GM21723 (cell line): ENCODE data around the gene CRISPLD2.

ENCODE experiments used
- ATAC-seq: cut with Tn5 transposase; IDR thresholded peaks from one replicate; pipeline ENCODE4 v1.9.1; 2021; ENCODE audit warnings: mild to moderate bottlenecking, moderate library complexity; ENCODE audit not compliant: unreplicated experiment

The CRISPLD2 gene

DNA sequence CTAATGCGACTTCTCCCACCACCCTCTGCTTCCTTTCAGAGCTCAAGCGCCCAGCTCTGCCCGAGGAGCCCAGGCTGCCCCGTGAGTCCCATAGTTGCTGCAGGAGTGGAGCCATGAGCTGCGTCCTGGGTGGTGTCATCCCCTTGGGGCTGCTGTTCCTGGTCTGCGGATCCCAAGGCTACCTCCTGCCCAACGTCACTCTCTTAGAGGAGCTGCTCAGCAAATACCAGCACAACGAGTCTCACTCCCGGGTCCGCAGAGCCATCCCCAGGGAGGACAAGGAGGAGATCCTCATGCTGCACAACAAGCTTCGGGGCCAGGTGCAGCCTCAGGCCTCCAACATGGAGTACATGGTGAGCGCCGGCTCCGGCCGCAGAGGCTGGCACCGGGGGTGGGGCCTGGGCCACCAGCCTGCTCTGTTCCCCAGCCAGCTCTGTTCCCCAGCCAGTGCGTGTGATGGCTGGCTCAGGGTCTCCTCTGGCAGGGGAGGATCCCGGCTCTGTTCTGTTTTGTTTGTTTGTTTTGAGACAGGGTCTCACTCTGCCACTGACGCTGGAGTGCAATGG is 18.7 kb downstream of the CRISPLD2 start:
- no peak for ATAC-seq

DNA sequence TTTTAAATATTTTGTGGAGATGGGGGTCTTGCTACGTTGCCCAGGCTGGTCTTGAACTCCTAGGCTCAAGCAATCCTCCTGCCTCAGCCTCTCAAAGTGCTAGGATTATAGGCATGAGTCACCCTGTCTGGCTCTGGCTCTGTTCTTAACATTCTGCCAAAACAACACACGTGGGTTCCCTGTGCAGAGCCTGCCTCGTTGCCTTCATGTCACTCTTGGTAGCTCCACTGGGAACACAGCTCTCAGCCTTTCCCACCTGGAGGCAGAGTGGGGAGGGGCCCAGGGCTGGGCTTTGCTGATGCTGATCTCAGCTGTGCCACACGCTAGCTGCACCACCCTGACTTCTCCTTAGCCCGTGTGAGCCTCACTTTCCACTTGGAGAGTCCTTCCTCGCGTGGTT is 19.3 kb downstream of the CRISPLD2 start:
- no peak for ATAC-seq

DNA sequence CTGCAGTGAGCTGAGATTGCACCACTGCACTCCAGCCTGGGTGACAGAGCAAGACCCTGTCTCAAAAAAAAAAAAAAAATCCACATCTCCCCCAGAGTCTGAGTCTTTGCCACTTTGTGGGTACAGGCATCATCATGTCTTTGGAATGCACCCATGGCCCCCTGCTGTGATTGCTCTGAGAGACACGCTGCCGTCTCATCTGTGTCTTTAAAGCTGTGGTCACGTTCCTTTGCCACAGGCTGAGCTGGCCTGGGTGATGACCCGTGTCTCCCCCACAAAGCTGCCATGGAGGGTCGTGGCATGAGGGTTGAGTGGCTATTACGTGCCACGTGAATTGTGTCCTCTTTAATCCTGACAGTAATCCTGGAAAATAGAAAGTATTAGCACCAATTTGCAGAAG is 20.2 kb downstream of the CRISPLD2 start:
- no peak for ATAC-seq

DNA sequence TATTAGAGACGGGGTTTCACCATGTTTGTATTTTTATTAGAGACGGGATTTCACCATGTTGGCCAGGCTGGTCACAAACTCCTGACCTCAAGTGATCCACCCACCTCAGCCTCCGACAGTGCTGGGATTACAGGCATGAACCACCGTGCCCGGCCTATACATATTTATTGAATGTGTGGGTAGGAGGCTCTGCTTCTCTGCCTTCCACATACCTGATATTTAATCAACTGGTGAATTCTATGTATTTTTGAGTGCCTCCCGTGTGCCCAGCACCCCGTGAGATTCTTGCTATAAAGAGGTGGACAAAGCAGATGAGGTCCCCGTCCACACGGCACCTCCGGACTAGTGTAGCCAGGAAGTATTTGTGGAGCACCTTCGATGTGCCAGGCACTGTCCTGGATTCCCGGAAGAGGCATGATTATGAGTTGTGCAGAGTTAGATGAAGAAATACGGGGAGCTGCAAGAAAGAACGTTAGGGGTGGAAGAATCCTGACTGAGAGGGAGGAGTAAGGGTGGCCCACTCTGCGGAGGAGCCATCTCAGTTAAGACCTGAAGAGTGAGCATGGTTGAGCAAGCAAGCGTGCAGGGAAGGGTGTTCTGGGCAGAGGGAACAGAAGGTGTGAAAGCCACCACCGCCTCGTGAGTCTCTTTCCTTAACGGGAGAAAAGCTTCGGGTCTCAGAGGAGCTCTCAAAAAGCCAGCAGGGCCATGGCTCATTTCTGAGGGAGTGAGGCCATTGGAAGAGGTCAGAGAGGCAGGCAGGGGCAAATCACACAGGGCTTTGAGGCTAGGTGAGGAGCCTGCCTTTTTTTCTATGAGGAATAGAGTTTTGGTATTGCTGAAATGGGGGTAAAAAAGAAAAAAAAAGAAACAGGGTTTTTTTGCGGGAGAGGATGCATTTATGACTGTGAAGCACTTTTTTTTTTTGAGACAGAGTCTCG is 21.2 kb downstream of the CRISPLD2 start:
- ATAC-seq: no peak

DNA sequence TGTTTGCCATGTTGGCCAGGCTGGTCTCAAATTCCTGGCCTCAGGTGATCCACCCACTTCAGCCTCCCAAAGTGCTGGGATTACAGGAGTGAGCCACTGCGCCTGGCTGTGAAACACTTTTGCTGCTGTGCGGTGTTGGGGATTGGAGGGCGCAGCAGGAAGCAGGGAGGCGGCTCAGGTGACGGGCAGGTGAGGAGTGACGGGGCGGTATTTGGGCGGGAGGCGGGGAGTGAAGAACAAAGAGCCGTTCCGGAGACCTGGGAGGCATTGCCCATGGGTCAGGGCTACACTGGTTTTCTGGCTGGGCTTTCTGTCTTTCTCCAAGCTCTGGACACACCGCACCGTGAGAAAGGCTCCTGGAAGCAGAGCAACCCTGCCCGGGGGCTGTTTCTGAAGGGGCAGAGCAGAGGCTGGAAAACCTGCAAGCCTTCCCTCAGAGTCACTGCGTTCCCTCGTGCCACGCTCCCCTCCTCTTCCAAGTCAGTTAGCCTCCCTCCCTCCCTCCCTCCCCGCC is 22.1 kb downstream of the CRISPLD2 start:
- ATAC-seq: no peak

DNA sequence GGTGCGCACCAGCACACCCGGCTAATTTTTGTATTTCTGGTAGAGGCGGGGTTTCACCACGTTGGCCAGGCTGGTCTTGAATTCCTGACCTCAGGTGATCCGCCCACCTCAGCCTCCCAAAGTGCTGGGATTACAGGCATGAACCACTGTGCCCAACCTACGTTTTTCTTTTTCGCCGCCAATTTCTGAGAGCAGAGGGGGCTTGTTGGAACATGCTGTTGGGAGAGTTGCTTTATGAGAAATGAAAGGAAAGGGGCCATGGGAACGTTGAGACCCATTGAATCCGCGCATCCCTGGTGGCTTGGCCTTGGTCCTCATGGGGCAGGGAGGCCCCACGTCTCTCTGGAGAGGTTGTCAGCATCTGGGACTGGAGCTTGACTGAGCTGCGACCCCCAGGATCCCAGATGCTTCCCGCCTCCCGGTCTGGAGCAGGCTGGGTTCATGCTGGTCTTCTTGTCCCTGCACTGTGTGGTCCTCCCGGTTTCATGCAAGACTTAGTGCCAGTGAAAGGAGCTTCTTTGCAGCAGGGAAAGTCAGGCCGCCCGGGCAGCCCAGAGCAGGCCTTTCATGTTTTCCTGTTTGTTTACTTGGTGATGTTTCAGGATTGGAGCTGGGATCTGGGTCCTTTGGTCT is 22.8 kb downstream of the CRISPLD2 start:
- no peak for ATAC-seq

DNA sequence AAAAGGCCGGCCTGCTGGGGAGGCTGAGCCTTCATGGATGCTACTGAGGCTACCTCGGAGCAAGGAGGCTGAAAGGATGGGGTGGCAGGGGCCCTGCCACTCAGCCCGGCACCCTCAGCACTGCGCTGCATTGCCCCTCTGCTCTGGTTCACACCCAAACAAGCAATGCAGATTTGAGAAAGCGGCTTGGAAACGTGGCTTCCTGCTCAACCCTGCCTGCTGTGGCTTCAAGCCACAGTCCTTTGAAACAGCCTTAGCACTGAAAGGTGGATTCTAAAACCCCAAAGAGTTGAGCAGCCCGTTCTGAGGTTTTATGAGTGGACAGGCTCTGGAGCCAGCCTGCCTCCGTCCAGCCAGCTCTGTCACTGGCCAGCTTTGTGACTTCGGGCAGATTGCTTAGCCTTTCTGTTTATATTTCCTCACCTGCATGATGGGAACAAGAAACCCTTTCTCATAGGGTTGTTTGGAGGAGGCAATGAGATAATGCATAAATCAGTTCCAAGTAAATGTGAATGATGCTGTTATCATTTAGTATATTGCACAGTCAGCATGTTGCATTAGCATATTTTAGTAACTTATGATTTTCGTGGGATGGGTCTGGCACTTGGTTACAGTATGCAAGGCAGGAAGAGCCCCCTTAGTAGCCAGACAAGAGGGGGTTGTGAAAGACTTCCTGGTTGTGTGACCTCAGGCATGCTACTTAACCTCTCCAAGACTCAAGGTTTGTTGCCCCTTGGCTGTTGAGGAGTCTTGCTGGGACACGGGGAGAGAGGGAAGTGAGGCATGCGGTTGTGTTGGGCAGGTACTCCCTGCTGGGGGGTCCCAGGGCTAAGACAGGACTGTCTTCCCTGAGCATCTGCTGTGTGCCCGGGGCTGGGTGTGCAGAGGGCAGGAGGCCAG is 23.6 kb downstream of the CRISPLD2 start:
- ATAC-seq: no peak

DNA sequence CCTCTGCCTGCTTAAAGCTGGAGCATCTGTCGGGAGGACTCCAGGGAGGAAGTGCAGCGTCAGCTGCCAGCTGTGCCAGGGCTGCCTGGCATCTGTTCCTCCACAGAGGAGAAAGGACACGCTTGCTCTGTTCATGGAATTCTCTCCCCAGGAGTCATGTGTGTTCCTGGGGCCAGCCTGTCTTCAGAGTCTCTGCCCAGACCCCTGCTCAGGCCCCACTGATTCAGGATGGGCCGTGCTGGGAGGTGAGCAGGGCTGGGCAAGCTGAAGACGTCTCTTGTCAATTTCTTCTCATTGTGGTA is 24.2 kb downstream of the CRISPLD2 start:
- no peak for ATAC-seq

DNA sequence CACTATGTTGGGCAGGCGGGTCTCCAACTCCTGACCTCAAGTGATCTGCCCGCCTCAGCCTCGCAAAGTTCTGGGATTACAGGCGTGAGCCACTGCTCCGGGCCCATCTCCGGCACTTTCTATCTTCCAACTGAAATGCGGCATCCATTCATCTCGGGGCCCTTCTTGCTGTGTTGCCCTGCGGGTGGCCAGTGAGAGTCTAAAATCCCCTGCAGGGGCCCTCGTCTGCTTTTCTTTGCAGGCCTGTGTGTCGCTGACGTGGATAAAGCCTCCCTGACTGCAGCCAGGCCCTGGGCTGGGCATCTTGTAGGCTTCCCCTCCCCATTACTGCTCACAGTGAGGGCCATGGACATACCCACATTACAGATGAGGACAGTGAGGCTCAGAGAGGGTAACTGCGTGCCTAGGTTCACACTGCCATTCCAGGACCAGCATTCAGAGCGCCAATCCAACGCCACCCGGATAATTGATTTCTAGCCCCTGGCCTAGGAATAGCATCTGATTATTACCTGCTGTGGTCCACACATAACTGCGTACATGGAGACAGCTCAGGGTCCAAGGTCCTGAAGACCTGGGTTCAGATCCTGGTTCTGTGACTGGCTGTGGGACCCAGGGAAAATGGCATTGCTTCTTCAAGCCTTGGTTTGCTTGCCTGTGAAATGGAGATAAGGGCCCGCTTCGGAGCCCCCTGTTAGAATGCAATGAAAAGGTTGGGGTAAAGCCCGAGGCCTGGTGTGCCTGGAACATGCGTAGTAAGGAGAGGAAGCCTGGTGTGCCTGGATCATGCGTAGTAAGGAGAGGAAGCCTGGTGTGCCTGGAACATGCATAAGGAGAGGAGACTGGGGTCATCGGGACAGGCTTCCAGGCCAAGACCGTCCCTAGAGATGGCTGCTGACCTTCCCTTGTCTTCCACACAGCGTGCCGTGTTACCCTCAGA is 25.0 kb downstream of the CRISPLD2 start:
- ATAC-seq: no peak

DNA sequence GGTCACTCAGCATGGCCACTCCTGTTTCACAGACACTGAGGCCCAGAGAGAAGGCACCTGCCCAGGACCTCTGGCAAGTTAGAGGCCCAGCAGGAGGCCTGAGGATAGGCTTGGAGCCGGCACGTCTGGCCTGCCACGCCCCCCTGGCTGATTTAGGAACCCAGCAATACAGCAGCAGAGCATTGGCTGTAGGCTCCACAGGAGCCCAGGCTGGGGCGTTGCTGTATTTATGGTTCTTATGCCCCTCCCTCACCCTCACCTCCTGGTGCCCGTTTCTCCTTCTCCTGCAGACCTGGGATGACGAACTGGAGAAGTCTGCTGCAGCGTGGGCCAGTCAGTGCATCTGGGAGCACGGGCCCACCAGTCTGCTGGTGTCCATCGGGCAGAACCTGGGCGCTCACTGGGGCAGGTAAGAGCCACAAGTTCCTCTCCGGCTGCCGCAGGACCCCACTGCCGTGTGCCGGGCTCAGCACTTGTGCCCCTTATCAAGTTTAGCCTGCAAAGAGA is 25.8 kb downstream of the CRISPLD2 start:
- no peak for ATAC-seq

DNA sequence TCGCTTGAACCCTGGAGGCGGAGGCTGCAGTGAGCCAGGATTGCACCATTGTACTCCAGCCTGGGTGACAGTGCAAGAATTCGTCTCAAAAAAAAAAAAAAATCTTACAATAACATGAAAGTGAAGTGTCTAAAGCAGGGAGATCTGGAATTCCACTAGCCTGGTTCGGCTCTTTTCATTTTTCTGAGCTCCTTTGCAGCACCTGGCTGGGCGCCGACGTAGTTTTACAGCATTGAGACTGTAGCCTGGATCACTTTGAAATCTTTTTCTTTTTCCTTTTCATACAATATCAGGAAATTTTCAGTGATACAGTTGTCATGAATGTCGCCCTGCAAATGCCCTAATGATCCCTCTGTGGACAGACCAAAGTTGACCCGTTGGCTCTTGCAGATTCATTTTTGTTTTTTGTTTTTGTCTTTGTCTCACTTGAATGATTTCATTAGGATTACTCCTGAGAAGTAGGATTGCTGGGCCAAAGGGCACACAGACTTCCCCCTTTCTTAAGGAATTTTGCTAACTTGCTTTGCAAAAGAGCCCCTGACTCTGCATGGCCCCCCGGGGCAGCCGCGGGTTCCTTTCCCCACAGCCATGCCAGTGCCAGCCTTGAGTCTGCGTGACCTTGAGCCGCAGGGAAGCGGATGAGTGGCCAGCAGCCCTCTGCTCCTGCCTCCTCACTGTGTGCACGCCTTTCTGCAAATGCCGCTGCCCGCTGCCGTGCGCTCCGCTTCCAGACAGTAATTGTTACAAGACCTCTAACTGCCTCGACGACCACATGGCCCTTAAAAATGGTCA is 28.0 kb downstream of the CRISPLD2 start:
- ATAC-seq: no peak

DNA sequence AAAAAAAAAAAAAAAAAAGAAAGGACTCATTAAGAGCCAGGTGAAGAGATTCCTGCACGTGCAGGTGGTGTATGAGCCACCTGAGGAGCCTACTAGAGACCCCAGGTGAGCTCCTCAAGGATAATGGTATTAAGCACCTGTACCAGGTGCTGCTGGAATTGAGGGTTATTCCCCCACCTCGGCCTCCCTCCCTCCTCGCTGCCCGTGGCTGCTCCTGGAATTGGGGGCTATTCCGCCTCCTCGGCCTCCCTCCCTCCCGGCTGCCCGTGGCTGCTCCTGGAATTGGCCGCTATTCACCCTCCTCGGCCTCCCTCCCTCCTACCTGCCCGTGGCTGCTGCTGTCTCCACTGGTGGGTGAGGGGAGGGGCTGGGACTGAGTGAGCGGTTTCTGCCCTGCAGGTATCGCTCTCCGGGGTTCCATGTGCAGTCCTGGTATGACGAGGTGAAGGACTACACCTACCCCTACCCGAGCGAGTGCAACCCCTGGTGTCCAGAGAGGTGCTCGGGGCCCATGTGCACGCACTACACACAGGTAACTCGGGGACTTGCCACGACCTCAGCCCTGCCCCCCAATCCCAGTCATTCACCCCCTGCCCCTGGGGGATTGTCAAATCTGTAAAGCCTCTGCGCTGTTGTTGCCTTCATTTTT is 29.3 kb downstream of the CRISPLD2 start:
- ATAC-seq: no peak

DNA sequence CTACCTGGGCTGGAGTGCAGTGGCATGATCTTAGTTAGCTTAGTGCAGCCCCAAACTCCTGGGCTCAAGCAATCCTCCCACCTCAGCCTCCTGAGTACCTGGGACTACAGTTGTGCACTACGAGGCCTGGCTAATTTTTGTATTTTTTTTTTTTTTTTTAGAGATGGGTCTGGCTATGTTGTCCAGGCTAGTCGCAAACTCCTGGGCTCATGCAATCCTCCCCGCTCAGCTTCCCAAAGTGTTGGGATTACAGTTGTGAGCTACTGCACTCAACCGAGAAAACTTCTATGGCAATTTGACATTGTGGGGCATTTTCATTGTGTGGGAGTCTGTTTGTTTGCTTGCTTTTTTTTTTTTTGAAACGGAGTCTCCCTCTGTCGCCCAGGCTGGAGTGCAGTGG is 30.0 kb downstream of the CRISPLD2 start:
- ATAC-seq: no peak

DNA sequence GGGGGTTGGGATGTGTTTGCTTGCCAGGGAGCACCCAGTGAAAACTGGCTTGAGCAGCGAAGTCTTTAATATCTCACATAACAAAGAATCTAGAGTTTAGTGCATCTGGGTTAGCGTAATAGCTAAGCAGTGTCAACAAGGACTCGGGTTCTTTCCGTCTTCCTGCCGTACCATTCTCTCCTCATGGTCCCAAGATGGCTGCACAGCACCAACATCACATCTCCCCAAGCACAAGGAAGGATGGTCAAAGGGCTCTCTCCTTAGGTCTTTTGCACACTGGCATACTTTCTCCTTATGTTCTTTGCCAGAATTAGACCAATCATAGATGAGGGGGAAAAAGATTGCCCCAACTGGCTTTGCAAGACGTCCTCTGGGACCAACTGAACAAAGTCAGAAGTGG is 30.9 kb downstream of the CRISPLD2 start:
- ATAC-seq: no peak

DNA sequence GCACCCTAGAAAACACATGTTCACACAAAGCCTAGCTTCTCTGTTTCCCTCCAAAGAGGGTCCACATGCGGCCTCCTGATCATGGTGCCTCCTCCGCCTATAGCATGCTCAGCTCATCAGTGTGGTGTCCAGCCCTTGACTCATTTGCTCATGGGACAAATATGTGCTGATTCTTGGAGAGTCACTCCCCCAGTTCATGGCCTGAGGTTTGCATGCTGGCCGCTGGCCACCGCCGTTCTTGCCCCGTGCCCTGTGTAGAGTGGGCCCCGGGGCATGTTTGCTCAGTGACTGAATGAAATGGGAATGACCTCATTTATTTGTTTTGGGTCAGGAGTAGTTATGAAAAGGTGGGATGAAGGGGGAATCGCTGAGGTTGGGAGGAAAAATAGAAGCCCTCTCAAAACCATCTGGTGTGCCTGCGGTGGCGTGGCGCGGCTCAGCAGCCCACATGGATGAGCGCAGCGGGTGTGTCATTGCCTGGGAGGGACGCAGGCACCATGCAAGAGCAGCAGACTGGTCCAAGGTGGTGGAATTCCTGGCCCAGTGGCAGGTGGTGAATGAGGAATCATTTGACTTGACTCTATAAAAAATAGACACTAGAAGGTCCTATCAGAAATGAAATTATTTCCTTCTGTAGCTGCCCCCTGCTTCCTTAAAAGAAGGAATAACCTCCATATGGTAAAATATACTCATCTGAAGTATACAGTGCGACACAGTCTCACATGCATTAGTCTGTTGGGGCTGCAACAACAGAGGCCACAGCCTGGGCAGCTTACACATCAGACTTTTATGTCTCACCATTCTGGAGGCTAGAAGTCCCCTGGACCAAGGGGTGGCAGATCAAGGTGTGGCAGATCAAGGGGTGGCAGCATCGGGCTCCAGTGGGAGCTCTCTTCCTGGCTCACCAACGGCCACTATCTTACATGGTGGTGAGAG is 31.7 kb downstream of the CRISPLD2 start:
- no peak for ATAC-seq

DNA sequence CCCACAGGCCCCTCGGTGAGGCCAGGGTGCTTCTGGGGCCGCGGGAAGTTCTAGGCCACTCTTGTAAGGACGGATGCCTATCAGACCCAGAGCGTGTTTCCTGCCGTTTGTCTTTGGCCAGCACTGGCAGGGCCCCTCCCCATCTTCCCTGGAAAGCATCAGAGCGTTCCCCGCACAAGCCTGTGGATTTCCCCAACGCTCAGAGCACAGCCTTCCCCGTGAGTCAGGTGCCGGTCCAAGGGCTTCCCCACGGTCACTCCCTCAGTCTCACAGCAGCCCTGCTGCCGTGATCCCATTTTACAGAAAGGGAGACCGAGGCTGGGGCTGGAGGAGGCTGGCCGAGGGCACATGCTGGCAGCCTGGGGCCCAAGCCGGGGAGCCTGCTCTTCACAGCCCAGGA is 33.7 kb downstream of the CRISPLD2 start:
- ATAC-seq: no peak

DNA sequence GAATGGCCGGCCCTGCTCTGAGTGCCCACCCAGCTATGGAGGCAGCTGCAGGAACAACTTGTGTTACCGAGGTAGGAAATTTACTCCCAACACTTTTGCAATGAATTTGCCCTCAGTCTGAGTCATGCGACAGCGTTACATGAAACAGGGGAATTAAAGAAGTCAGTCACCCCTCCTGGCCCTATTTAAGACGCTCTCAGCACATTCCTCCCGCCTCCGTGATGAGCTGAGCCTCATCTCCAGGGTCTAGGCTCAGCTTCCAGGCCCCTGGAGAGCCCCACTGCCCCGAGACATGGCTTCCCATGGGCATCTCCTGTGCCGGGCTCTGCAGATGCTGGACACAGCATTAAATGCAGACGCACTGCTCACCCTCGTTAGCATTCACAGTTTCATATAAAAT is 35.0 kb downstream of the CRISPLD2 start:
- no peak for ATAC-seq
